Measurements from ENCODE around the gene ERF.

The ERF gene

DNA sequence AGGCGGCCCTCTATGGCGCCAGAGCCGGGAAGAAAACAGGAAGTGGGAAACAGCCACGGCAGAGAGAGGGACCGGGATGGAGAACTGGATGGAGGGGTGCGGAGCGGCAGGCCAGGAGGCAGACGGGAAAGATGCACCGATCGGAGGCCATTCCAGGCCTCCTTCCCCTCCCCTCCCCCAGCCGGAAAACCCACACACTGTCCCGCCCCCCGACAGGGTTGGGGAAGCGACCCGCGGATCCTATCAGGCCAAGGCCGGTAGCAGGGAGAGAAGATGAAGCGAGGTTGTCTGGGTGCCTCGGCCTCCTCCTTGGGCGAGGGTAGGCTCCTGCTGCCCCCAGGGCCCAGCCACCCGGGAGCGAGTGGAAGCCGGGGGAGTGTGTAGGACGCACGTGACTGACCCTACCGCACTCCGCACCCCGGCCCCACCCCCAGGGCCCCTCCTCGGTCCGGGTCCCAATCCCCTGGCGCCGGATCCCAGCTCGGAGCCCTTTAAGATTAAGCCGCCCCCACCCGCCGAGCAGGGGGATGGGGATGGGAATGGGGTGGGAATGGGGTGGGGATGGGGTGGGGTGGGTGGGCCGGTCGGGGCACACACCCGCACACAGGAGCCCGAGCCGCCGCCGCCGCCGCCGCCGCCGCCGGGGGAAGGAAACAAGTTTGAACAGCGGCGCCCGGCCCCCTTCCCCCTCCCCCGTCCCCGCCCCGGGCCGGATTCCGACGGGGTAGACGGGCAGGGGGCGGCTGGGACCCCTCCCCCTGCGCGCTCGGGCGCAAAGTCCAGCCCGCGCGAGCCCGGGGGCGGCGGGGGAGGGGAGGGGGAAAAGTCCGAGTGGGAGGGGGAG lies 1.5 kb downstream of the ERF start:
- TF ChIP-seq, protein P1, sequence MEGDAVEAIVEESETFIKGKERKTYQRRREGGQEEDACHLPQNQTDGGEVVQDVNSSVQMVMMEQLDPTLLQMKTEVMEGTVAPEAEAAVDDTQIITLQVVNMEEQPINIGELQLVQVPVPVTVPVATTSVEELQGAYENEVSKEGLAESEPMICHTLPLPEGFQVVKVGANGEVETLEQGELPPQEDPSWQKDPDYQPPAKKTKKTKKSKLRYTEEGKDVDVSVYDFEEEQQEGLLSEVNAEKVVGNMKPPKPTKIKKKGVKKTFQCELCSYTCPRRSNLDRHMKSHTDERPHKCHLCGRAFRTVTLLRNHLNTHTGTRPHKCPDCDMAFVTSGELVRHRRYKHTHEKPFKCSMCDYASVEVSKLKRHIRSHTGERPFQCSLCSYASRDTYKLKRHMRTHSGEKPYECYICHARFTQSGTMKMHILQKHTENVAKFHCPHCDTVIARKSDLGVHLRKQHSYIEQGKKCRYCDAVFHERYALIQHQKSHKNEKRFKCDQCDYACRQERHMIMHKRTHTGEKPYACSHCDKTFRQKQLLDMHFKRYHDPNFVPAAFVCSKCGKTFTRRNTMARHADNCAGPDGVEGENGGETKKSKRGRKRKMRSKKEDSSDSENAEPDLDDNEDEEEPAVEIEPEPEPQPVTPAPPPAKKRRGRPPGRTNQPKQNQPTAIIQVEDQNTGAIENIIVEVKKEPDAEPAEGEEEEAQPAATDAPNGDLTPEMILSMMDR (IDR thresholded peaks at IDR 0.05; ENCODE audit: low read depth, low read length, missing control alignments), result no peak
- DNase-seq (ENCODE audit: extremely low read depth, low read depth), result no peak
- H3K4me3 ChIP-seq (replicated peaks; ENCODE audit: low read depth, low read length), result peak overlapping the region; percentile 93

DNA sequence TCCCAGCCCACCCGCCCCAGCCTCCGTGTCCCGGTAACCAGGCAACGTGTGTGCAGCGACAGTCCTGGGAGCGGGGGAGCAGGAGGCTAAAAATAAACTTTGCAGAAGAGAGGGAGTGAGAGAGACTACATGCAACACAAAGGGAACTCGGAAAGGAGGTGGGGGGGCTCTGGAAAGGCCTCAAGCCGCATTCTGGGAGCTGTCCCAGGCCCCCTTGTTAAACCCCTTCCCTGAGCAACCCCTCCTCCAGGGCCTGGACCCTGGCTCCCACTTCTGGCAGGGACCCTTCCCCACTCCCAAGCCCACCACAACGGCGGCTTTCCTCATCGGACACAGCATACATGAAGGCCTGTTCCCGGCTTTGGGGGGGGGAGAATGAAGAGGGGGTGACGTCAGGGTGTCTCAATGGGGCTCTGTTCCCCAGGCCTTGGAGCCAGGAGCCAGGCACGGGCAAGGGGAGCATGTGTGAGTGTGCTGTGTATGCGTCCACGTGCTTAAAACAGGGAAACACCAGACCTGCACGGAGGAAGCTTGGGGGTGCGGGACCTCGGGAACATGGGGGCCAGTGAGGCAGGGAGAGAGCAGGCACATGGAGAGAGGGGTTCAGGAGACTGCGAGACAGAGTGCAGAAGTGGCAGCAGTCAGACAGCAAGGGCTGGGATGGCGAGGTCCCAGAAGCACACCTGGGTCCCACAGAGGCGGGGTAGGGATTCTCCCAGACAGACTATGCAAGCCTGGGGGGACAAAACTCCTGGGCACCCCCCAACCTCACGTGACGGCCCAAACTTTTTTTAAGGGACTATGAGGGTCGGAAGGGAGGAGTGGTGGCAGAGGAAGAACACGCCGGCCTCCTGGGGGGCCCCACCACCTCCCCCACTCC lies 2.3 kb downstream of the ERF start:
- H3K4me3 ChIP-seq (replicated peaks; ENCODE audit: low read depth, low read length), result peak overlapping the region; percentile 93
- no peak for DNase-seq (ENCODE audit: extremely low read depth, low read depth)
- TF ChIP-seq, protein P1 (IDR thresholded peaks at IDR 0.05; ENCODE audit: low read depth, low read length, missing control alignments), result no peak

DNA sequence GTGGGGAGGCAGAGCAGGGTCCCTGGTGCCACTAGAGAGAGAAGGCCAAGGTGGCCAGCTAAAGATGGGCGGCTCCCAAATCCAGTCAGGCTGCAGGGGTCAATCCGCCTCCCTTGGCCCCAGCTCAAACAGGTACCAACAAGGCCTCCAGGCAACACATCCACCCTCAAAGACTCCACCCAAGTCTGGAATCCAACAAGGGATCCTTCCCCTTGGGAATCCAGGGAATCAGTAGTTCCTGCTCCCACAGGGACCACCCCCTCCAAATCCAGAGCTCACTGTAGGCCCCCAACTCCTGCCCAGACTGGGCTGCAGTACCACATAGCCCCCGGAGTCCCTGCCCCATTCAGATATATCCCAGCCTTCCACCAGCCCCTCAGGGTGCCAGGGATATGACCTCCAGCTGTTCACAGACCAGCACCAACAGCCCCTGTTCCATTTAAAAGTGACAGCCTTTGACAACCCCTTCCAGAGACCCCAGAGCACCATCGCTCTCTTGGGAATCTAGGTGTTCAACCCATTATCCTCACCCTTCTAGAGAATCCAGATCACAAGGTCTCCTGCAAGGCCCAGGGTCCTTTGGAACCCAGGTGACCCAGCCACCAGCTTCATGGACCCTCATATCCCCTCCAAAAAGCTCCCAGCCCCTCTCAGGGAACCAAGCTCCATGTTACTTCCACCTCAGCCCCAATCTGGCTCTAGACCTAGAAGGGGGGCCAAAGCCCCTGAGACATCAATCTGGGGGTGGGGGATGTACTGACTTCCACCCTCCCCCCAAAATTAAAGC lies 3.2 kb downstream of the ERF start:
- DNase-seq (ENCODE audit: extremely low read depth, low read depth), result no peak
- peak overlapping the region; percentile 93 for H3K4me3 ChIP-seq (replicated peaks; ENCODE audit: low read depth, low read length)
- TF ChIP-seq, protein P1 (IDR thresholded peaks at IDR 0.05; ENCODE audit: low read depth, low read length, missing control alignments), result no peak

DNA sequence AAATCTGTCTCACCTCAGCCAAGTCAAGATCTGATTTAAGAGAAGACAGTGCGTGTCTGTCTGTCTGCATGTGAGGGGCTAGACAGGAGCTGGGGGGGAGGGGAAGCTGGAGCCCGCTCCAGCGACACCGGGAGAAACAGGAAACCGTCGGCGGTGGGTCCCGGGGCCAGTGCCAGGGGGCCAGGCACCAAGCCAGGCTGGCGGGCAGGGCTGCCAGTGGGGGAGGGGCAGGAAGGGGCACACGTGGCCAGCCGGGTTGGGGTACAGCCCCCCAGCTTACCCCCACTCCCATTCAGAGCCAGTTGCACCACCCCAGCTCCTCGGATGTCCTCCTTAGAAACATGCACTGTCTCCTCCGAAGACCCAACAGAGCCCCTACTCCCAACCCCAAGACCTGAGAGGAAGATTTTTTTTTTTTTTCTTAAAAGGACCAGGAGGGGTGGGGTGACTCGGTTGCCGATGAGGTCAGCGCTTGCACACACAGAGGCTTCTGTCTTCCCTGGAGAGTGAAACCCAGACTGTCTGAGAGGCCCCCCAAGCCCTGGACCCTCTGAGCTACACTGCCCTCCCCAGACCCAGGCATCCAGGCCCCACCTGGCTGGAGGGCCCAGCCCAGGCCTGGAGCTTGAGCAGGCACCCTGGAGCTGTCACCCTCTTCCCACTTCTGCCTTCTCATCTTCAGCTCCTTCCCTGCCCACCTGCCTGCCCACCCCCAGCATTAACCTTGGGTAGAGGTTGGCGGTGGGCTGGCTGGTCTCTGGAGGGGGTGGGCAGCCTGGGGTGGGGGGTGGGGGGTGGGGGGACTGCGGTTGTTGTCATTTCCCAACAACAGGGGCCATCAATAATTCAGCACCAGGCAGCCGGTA lies 4.0 kb downstream of the ERF start:
- DNase-seq (ENCODE audit: extremely low read depth, low read depth), result no peak
- TF ChIP-seq, protein P1 (IDR thresholded peaks at IDR 0.05; ENCODE audit: low read depth, low read length, missing control alignments), result no peak
- H3K4me3 ChIP-seq (replicated peaks; ENCODE audit: low read depth, low read length), result peak overlapping the region; percentile 93

DNA sequence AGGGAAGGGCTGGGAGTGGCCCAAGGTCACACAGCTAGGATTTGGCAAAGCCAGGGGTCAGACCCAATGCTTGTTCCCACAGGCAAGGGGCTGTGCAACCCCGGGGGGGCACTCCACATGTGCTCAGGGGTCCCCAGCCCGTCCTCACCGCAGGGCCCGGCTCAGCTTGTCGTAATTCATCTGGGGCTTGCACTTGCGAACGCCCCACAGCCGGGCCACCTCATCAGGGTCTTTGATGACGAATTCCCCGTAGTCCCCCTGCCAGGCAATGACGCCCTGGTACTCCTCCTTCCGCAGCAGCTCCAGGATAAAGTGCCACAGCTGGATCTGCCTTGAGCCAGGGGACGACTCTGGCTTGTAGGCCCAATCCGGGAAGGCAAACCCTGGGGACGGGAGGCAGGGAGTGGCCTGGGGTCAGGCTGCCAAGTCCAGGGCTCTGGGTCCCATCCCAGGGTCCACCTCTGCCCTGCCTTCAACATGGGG lies 4.7 kb downstream of the ERF start:
- H3K4me3 ChIP-seq (replicated peaks; ENCODE audit: low read depth, low read length), result peak overlapping the region; percentile 93
- TF ChIP-seq, protein P1 (IDR thresholded peaks at IDR 0.05; ENCODE audit: low read depth, low read length, missing control alignments), result no peak
- DNase-seq (ENCODE audit: extremely low read depth, low read depth), result no peak

Data from HFF-Myc (cell line).